Fibroblast of peridontal ligament (primary cell): Measurements from ENCODE around the gene RRAGD.
A peak's percentile ranks its signal among the peaks of the same experiment; 100 is the strongest.

ENCODE experiments used
- DNase-seq: peaks from one replicate; pipeline ENCODE4 v3.0.0-alpha.2; 2010; ENCODE audit errors: extremely low read depth

The RRAGD gene, protein sequence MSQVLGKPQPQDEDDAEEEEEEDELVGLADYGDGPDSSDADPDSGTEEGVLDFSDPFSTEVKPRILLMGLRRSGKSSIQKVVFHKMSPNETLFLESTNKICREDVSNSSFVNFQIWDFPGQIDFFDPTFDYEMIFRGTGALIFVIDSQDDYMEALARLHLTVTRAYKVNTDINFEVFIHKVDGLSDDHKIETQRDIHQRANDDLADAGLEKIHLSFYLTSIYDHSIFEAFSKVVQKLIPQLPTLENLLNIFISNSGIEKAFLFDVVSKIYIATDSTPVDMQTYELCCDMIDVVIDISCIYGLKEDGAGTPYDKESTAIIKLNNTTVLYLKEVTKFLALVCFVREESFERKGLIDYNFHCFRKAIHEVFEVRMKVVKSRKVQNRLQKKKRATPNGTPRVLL

DNA sequence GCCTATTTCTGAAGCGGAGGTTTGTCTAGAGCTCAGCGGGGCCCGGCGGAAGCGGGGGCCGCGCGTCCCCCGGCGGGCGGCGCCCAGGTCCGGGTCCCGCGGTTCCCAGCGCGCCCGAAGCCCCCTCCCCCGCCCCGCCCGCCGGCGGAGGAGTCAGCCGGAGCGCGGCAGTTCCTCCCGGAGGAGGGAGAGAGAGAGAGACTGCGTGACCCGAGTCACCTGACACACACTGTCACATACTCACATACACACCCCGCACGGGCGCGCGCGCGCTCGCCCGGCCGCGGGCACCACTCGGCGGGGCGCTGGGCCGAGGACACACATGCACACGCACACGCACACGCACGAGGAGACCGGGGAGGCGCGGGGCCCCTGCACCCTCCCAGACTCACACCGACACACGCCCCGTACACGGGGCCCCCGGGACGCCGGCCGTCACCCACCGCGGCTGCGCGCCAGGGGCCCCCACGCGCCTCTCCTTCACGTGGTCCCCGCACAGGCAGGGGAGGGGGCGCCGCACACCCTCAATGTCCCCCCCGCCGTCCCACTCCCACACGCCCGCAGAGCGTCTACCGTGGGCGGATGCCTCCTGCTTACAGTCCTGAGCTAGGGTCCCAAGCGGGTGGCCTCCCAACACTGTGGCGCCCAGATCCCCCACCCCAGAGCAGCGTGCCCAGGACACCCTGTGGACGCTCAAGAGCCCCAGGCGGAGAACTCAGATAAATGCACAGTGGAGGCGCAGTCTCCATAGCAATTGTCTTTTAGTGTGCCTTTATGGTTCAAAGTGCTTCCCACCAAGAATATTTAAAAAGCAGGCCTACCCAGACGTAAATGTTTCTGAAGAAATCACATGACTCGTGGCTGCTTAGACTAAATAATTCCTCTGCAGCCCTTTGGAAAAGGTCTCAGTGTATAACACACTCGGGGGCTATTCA is at the start of gene RRAGD:
RRAGD (minus strand) TSS at position 203 of the 935 bp plus-strand sequence. CDS start 280 bp downstream, outside the sequence.
- DNase-seq: no peak

DNA sequence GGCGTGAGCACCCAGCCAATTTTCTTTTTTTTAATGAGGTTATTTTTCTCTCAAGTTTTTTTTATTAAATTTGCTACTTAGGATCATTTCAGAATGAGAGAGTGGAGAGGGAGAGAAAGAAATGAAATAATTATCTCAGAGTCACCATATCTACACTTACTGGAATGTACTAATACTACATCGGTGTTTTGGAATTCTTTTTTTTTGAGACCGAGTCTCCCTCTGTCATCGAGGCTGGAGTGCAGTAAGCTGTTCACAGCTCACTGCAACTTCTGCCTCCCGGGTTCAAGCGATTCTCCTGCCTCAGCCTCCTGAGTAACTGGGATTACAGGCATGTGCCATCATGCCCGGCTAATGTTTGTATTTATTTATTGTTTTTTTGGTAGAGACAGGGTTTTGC is 48.6 kb upstream of the RRAGD start:
- no peak for DNase-seq

DNA sequence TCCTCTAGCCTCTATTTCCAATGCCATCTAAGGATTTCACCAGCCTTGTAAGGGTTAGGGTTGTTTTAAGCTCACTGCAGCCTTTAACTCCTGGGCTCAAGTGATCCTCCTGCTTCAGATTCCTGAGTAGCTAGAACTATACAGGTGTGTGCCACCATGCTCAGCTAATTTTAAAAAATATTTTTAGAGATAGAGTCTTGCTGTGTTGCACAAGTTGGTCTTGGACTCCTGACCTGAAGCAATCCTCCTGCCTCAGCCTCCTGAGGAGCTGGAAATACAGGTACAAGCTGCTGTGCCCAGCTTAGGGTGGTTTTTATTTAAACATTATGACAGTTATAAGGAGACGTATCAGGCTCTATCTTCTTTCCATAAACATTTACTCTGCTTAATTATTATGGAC is 47.4 kb upstream of the RRAGD start:
- no peak for DNase-seq

DNA sequence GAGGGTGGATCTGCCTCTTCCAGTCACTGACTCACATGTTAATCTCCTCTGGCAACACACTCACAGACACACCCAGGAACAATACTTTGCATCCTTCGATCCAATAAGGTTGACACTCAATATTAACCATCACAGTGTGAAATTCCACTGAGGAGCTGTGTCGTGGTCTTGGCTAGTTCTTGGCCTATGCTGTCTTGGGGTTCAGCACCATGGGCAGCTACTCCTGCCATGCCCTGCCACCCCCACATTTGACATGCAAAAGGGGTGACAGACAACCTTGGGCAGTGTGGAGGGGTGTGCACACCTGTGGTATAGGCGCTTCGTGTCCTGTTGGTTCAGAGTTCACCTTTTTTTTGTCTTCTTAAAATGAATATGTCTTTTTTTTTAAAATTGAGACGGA is 46.6 kb upstream of the RRAGD start:
- no peak for DNase-seq

DNA sequence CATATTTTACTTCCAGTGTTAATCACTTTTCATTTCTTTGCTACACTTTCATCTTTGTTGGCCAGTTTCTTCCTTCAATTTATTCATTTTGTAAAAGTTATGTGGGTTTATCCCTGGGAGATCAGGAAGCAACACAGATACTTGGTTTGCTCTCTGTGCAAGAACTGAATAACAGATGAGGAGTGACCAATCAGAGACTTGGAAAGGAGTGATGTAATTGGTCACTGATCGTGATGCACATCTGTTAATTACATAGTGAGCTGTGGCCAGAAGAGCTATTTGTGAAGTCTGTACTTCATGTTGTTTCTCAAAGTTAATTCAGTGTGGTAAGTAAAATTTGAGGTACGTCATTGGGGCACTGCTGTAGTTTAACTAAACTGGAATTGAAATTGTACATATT is 42.2 kb upstream of the RRAGD start:
- no peak for DNase-seq

DNA sequence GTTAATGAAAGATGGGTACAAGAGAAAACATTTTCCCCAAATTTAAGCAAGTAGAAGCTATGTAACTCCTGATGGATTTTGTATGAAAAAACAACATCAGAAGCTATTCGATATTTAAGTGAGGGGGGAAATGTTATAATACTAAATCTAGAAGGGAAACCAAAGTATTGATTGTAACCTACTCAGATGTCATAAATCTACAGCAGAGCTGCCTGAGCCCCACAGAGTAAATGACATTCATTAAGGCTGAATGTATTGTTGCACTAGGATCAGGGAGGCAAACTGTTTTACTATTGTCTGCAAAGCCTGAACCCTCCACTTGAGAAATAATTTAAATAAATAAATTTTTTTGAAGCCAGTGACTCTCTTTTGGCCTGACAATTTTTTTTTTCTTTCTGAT is 40.2 kb upstream of the RRAGD start:
- no peak for DNase-seq

DNA sequence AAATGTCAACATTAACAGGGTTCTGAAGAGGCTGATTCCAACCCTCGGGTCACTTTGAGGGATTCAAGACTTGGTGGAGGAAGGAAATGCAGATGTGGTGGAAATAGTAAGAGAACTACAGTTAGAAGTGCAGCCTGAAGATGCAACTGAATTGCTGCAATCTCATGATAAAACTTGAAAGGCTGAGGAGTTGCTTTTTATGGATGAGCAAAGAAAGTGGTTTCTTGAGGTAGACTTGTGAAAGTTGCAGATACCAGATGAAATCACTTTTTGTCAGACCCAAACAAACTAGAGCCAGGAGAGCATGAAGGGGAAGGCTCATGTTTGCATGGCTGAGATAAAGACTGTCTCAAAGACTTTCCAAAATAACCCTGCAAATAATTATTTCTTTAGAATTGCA is 37.1 kb upstream of the RRAGD start:
- no peak for DNase-seq

DNA sequence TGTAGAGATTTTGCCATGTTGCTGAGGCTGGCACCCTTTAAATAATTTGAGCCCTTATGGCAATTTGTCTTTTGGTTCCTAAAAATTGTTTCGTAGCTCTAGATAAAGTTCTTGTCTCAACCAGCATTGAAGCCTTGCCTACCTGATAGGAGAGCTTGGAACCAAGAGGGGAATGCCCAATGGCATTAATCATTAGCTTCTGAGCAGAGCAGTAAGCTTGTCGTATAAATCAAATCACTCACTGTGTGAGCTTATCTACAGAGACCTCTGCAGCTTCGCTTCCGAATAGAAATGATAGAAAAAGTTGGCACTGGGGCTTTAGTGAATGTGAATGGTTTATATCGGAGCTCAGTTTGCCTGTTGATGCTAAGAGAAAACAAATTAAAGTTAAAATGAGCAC is 31.6 kb upstream of the RRAGD start:
- DNase-seq: no peak

DNA sequence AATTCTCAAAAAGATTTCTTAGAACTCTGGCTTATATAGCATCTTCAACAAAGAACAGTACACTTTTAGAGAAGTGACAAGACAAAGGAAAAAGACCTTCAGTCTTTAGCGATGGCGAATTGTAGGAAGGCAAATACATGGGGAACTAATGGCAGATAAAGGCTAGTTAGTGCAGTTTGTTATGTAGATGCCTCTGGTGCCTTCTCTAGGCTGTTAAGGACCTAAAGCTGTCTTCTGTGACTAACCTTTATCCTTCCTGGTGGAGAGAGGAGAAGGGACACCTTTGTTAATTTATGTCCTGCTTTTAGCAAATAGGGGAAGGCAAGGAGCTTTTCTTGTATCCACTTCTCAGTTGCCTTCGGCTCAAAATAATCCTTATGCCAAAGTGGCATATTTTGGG is 28.1 kb upstream of the RRAGD start:
- no peak for DNase-seq

DNA sequence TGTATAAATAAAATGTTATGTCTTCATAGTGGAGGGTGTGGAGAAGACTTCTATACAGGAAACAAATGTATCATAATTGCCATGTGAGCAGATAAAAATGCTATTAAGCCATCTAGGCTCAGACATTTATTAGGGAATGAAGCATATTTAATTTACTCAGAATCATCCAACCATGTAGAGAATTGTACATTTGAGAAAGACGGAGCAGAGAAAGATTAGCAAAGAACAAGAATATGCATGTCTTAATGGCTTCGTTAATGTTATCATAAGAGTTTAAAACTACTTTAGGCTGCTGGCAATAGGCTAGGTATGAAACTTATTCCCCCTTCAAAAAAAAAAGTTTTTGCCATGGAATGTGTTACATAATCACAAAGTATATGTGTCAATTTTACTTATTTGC is 26.9 kb upstream of the RRAGD start:
- no peak for DNase-seq

DNA sequence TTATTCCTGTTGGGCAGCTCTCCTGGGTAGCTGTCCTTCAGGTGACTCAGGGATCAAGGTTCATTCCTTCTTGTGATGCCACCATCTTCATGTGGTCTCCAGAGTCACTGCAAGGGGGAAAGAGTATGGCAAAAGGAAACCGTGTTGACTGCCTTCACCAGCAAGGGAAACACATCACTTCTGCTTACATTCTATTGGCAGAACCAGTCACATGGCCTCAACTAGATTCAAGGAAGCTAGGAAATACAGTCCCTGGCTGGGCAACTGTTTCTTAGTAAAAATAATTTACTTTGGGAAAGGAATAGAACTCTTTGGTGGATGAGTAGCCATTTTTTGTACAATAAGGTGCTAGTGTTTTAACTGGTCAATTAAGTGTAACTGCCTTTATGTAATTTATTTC is 26.2 kb upstream of the RRAGD start:
- no peak for DNase-seq

DNA sequence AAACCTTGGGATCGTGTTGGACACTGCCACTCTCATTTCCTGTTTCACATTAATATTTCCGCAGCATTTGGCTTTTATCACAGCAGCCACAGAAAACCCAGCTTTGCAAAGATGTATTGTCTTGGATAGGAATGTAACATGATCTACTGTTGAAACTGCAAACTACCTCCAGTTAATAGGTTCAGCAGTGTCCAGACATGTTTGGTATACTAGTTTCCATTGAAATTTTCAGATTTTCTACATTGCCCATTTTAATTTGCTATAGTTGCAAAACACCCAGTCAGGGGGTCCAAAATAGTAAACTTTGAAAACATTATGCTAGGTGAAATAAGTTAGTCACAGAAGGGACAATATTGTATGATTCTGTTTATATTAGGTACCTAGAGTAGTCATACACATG is 24.2 kb upstream of the RRAGD start:
- no peak for DNase-seq

DNA sequence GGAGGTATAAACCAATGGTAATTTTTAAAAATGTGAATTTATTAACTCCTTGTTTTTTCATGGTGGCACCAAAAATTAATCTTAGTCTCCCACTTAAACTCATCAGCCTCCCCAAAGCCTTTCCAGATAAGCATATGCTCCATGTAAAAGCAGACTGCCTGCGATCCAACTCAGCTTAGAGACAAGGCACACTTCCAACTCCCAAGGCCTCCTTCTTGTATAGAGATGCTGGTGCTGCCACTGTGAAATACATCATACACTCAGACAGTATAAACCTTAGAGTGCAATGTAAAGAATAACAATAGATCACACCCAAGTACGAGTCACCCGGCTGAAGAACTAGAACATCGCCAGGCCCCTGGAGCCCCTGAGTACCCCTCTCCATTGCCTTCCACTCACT is 22.9 kb upstream of the RRAGD start:
- DNase-seq: no peak

DNA sequence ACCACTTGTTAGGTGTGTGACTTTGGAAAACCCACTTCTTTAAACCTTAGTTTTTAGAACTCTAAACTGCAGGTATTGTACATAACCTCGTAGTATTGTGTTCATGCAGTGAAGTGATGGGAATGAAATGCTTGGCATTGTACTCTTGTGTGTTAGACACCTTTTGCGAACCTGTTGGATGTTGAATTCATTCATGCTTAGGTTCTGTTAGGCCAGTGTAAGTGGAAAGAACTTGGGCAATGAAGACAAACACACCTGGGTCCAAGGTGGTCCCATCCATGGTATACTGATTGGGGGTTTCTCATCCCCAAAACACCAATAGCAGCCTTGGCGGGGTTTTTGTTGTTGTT is 22.1 kb upstream of the RRAGD start:
- no peak for DNase-seq

DNA sequence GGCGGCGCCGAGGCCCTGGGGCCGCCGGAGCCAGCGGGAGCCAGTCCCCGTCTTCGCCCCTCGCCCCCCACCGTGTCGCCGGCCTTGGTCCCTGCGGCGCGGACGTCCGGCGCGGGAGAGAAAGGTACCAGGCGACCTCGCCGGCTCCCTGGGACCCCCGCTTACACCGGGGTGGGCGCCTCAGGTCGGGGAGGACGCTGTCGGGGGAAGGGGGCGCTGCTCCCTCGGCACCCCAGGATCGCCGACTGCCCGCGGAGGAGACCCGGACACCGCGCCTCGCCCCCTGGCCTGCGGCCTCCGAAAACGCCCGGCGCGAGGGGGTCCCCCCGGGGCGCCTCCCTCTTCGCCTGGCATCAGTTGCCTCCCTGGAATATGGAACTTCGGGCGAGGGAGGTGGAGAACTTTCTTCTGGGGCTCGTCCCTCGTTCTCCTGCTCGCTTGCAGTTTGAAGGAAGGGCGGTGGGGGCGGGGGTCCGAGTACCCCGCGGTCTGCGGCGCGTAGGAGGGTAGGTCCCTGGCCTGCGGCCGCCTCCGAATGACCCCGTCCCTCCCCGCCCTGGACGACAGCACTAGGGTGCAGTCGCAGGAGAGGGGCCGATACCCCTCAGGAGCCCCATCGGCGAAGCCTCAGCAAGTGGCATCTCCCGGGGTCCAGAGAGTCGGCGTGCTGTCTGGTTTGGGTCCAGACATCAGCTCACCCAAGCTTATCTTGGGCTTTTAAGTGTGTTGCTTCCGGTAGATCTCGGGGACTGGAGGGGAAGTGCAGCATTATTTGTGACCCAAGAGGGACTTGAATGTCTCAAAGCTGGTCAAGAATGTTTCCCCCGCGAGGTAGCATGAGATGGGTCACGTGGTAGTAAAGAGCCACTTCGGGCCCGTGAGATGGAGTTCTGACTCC is 21.4 kb upstream of the RRAGD start:
- DNase-seq: no peak

DNA sequence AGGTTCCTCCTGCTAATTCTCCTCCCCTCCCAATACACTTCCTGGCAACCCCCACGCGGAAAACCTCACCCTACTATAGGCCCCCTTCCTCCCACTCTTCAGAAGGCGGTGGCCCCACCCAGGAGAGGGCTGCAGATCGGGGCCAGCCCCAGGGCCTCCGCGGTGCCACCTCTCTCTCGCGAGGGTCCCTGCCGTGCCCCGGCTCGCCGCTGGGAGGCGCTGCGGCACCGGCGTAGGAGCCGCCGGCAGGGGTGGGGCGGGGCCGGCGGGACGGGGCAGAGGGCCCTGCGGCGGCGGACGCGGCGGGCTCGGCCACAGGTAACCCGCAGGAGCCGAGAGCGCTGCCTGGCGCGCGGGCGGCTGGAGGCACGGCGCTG is 20.8 kb upstream of the RRAGD start, which contains the start of gene ANKRD6:
ANKRD6 (plus strand) TSS at position 278 of the 377 bp plus-strand sequence. CDS start 133,825 bp downstream, outside the sequence.
- peak; percentile 17 for DNase-seq

DNA sequence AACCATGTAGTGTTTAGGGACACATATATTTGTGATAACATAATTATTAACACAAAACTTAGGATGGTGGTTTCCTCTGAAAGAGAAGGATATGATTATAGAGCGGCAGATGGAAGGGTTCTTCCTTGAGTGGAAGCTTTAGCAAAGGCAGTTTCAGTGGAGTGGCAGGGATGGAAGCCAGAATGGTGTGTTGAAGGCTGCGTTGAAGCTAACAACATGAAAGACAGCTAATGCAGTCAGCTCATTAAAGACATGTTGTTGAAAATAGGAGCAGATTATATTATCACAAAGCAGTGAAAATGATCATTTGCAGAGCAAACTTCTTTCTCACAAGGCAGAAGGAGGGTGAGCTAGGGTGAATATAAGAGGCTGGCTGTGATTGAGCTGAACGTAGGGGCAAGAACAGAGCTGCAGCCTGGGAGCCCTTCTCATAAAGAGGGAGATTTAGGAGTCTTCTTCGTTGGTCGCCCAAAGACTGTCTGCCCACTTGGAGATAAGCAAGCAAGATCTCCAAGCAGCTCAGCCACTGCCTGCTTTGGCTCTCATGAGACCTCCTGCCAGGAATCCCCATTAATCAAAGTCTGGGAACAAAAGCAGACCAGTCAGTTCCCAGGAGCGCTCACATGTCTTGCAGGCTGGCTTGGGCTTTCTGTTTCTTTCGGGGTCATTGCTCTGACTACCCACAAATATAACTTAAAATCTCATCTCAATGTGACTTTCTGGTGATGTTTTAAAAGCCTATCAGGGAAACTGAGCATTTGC is 18.3 kb upstream of the RRAGD start:
- DNase-seq: no peak

DNA sequence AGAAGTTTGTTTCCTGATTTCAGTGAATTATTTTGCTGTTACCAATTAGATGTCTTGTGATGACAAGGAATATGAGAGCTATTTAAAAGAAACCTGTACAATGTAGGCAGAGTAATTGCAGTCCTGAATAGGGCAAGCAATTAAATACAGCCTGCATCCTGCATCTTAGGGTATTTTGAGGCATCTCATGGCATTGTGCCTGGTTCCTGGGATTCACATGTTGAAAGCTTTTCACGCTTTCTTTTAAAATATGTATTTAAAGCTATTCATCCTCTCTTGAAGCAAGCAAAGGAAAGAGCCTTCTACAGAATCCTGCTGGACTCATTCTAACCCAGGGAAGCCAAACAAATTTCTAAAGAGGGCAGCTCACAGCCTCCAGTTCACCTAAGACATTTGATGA is 4.7 kb upstream of the RRAGD start:
- no peak for DNase-seq

DNA sequence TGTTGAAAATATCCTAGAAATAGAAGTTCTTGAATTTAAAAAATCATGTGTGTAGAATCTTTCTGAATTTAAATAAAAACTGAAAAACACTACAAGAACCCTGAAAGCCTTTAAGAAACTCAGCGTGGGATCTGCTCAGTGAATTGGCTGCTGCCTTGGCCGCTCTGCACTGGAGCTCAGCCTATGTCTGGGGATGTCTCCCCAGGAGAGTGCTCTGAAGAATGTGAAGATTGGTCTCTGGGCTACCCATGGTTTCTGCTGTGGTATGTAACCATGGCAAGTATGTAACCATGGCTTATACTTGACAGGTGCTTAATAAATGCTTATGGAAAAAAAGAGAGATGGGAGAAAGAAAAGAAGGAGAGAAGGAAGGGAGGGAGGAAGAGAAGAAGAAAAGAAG is 3.1 kb upstream of the RRAGD start:
- no peak for DNase-seq

DNA sequence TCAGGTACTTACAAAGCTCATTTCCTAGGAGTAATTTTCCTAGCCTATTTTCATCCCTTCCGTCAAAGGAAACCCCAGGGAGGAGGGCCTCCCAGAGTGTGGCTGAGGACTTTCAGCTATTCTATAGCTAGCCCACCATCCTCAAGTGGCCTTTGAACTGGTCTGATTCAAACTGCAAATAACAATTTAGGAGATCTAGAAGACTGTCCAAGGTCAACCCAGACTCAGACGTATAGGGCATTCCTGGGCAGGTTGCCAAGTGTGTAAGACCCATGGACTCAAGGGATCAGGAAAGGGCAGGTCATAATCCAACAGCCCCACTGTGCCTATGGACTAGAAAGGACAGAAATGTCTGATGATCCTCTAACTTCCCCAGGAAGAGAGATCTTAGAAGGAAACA is 2.1 kb upstream of the RRAGD start:
- no peak for DNase-seq

DNA sequence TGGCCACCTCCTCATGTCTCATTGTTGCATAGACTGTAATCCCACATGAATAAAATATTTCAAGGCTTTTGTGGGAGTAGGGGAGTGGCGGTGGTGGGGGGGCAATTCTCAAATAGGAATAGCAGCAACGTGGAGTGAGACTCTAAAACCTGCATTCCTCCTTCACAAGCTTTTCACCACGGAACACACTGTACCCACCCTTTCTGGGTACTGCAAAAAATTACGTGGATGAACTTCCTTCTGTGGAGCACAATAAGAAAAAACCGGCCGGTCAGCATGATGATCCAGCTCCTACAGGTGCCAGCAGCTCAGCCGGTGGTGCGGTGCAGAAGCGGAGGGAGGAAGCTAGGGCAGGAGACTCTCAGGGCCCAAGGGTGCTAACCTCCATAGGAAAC is 930 bp upstream of the RRAGD start:
- DNase-seq: no peak
